Neuronal stem cell (in vitro differentiated cells): ENCODE results near the gene DVL1.

ENCODE experiments used
- DNase-seq: peaks from one replicate; pipeline ENCODE4 v3.0.0-alpha.2; 2013; ENCODE audit warnings: low spot score
- H2AFZ ChIP-seq: one replicate; pipeline ENCODE4 v1.6.1; 2013; ENCODE audit warnings: mild to moderate bottlenecking, low read length, inconsistent platforms
- H2AK5ac ChIP-seq: 2 replicates; pipeline ENCODE4 v1.6.1; 2013; ENCODE audit warnings: low read depth, mild to moderate bottlenecking, inconsistent platforms, low read length, moderate library complexity, mixed read lengths
- H2BK120ac ChIP-seq: 2 replicates; pipeline ENCODE4 v1.6.1; 2013; ENCODE audit warnings: low read depth, mild to moderate bottlenecking, inconsistent platforms, low read length, moderate library complexity, mixed read lengths
- H2BK12ac ChIP-seq: one replicate; pipeline ENCODE4 v1.6.1; 2013; ENCODE audit warnings: low read length, inconsistent platforms
- H2BK15ac ChIP-seq: 2 replicates; pipeline ENCODE4 v1.6.1; 2013; ENCODE audit warnings: mild to moderate bottlenecking, low read length, inconsistent platforms, mixed read lengths
- H2BK5ac ChIP-seq: one replicate; pipeline ENCODE4 v1.6.1; 2013; ENCODE audit warnings: inconsistent platforms, mild to moderate bottlenecking, low read length, moderate library complexity
- H3K14ac ChIP-seq: one replicate; pipeline ENCODE4 v1.6.1; 2013; ENCODE audit warnings: low read length, inconsistent platforms
- H3K18ac ChIP-seq: 2 replicates; pipeline ENCODE4 v1.6.1; 2013; ENCODE audit warnings: low read length, inconsistent platforms
- H3K23ac ChIP-seq: 2 replicates; pipeline ENCODE4 v1.6.1; 2013; ENCODE audit warnings: low read depth, mild to moderate bottlenecking, mixed read lengths, low read length, inconsistent platforms; ENCODE audit not compliant: poor library complexity
- H3K27ac ChIP-seq: replicated peaks from 3 replicates; pipeline ENCODE4 v1.5.1; 2013; ENCODE audit warnings: low read length, inconsistent platforms
- H3K27me3 ChIP-seq, 3 experiments: 2 replicates each; pipeline ENCODE4 v1.6.1; 2013; ENCODE audit warnings: low read length in 3 of 3, mild to moderate bottlenecking in 2 of 3, inconsistent platforms in 1 of 3, low read depth in 1 of 3, mixed read lengths in 1 of 3, moderate library complexity in 1 of 3; ENCODE audit not compliant: control insufficient read depth in 3 of 3, insufficient read depth in 3 of 3
- H3K36me3 ChIP-seq, 2 donors: replicated peaks in 1 of 2; 2 replicates each; pipeline ENCODE4 v1.6.1; 2013; ENCODE audit warnings: low read length in 2 of 2; ENCODE audit not compliant: control insufficient read depth in 2 of 2, insufficient read depth in 2 of 2
- H3K4ac ChIP-seq: 2 replicates; pipeline ENCODE4 v1.6.1; 2013; ENCODE audit warnings: inconsistent platforms, mild to moderate bottlenecking, low read length, moderate library complexity
- H3K4me1 ChIP-seq, 2 donors: 1 replicate in 1 of 2; 2 replicates in 1 of 2; pipeline ENCODE4 v1.6.1; 2013; ENCODE audit warnings: low read length in 2 of 2, low read depth in 1 of 2; ENCODE audit not compliant: control insufficient read depth in 2 of 2, insufficient read depth in 1 of 2
- H3K4me2 ChIP-seq: one replicate; pipeline ENCODE4 v1.6.1; 2013; ENCODE audit warnings: mild to moderate bottlenecking, low read length, inconsistent platforms; ENCODE audit not compliant: insufficient read depth, poor library complexity, severe bottlenecking
- H3K4me3 ChIP-seq, 2 donors: 2 replicates each; pipeline ENCODE4 v1.5.1; 2013; ENCODE audit warnings: low read length in 2 of 2, mild to moderate bottlenecking in 2 of 2, inconsistent platforms in 1 of 2, moderate library complexity in 1 of 2
- H3K79me1 ChIP-seq: one replicate; pipeline ENCODE4 v1.6.1; 2013; ENCODE audit warnings: low read depth, mild to moderate bottlenecking, inconsistent platforms, low read length, moderate library complexity
- H3K9ac ChIP-seq: one replicate; pipeline ENCODE4 v1.6.1; 2013; ENCODE audit warnings: mild to moderate bottlenecking, low read depth, low read length, inconsistent platforms; ENCODE audit not compliant: poor library complexity
- H3K9me3 ChIP-seq, 2 donors: replicated peaks in 1 of 2; 2 replicates each; pipeline versions ENCODE3 to v1.6.1; 2013; ENCODE audit warnings: low read length in 2 of 2, mild to moderate bottlenecking in 2 of 2, inconsistent platforms in 1 of 2, low read depth in 1 of 2, mixed read lengths in 1 of 2, moderate library complexity in 1 of 2; ENCODE audit not compliant: control insufficient read depth in 2 of 2, insufficient read depth in 1 of 2
- H4K8ac ChIP-seq: one replicate; pipeline ENCODE4 v1.6.1; 2013; ENCODE audit warnings: low read depth, mild to moderate bottlenecking, inconsistent platforms, low read length, moderate library complexity
- H4K91ac ChIP-seq: one replicate; pipeline ENCODE4 v1.6.1; 2013; ENCODE audit warnings: low read length, low read depth, mild to moderate bottlenecking, inconsistent platforms; ENCODE audit not compliant: poor library complexity
- WGBS, 2 donors: extraction: QIAGEN DNeasy Blood & Tissue Kit; methylation state at CpG; one replicate each; pipeline ENCODE4 v1.1.7; 2013; ENCODE audit warnings: missing lambda C conversion rate in 2 of 2, mixed read lengths in 1 of 2; ENCODE audit not compliant: insufficient read length in 2 of 2, insufficient replicate concordance in 1 of 2; ENCODE audit errors: extremely low coverage in 2 of 2; 5-methylcytosine and 5-hydroxymethylcytosine counted together

DVL1 gene

GRCh38 chr1:1366699-1367066, 17.5 kb upstream of the DVL1 start:
- Histone ChIP-seq H3K27ac (no peak overlapping the region), H3K4me1 (peaks cover 4 to 6% of the 10 kb centered on the region in 2 donors)
- WGBS, 2 donors: 100% methylated on average over 2 to 3 of the region's 3 CpGs

GRCh38 chr1:1365875-1366698, 16.9 kb upstream of the DVL1 start:
- Histone ChIP-seq H2AFZ (no peak overlapping the region), H3K27me3 (peaks cover 0 to 2% (median 0%) of the 10 kb centered on the region in 3 experiments), H3K9ac (no peak overlapping the region), H2AK5ac (no peak overlapping the region), H3K9me3 (peaks cover 5 to 14% of the 10 kb centered on the region in 2 donors), H3K27ac (no peak overlapping the region), H3K4me2 (no peak overlapping the region), H2BK120ac (no peak overlapping the region), H3K36me3 (no peaks in the 10 kb centered on the region), H3K79me1 (no peaks in the 10 kb centered on the region), H3K4ac (no peak overlapping the region), H3K23ac (no peak overlapping the region), H2BK5ac (no peak overlapping the region), H3K4me3 (no peak overlapping the region), H2BK12ac (no peak overlapping the region), H3K18ac (no peak overlapping the region), H4K8ac (no peak overlapping the region), H2BK15ac (no peak overlapping the region), H3K14ac (no peak overlapping the region), H4K91ac (no peak overlapping the region), H3K4me1 (peaks cover 6 to 10% of the 10 kb centered on the region in 2 donors)
- DNase-seq: no peak
- 100% methylated on average over 5 to 10 of the region's 10 CpGs for WGBS, 2 donors

More at GRCh38 chr1:1366699-1367066, 17.5 kb upstream of the DVL1 start:
- Histone ChIP-seq H3K4me3 (peak overlapping the region in 1 of 2 donors; percentile 16), H4K91ac (no peak overlapping the region), H3K9ac (no peak overlapping the region), H3K14ac (no peak overlapping the region), H2AK5ac (no peak overlapping the region), H2BK12ac (no peak overlapping the region), H2AFZ (no peak overlapping the region), H3K18ac (no peak overlapping the region), H3K79me1 (peaks cover 5% of the 10 kb centered on the region), H2BK120ac (no peak overlapping the region), H2BK15ac (no peak overlapping the region), H4K8ac (no peak overlapping the region), H3K4me2 (no peak overlapping the region), H3K4ac (no peak overlapping the region), H3K27me3 (peaks cover 0 to 2% (median 0%) of the 10 kb centered on the region in 3 experiments), H3K9me3 (peaks cover 5 to 14% of the 10 kb centered on the region in 2 donors), H2BK5ac (no peak overlapping the region), H3K36me3 (peaks cover 0 to 3% of the 10 kb centered on the region in 2 donors), H3K23ac (no peak overlapping the region)
- no peak for DNase-seq

DNA sequence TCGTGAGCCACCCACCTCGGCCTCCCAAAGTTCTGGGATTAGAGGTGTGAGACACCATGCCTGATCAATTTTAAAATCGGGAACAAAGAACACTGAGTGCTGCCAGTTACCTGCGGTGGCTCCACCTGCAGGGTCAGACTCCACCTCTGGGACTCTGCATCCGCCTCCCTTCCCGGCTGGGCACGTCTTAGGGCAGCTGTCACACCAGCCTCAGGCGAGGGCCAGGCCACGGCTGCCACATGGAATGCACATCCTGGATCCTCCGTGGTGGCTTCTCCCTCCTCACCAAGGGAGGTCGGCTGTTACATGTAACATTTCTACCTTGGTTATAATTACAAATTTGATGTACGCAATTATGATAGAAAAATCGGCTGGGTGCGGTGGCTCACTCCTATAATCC, 15.0 kb upstream of the DVL1 start:
- H2AFZ ChIP-seq: no peak overlapping the region
- H3K36me3 ChIP-seq: no peaks in the 10 kb centered on the region
- H3K18ac ChIP-seq: peak overlapping the region; percentile 82
- H3K27me3 ChIP-seq: peaks cover 0 to 2% (median 0%) of the 10 kb centered on the region in 3 experiments
- no peak overlapping the region for H3K23ac ChIP-seq
- H3K4me3 ChIP-seq: peak overlapping the region in 1 of 2 donors; percentile 11
- no peak overlapping the region for H4K8ac ChIP-seq
- no peak overlapping the region for H4K91ac ChIP-seq
- no peak overlapping the region for H2BK15ac ChIP-seq
- no peak overlapping the region for H3K14ac ChIP-seq
- H3K79me1 ChIP-seq: no peaks in the 10 kb centered on the region
- no peak overlapping the region for H3K4me2 ChIP-seq
- DNase-seq: no peak
- no peak overlapping the region for H2BK12ac ChIP-seq
- no peak overlapping the region for H2BK5ac ChIP-seq
- no peak overlapping the region for H3K9ac ChIP-seq
- no peak overlapping the region for H2BK120ac ChIP-seq
- H3K4ac ChIP-seq: no peak overlapping the region
- H3K4me1 ChIP-seq: peaks cover 21 to 27% of the 10 kb centered on the region in 2 donors
- H3K9me3 ChIP-seq: peaks cover 5 to 14% of the 10 kb centered on the region in 2 donors
- peak overlapping the region; percentile 36 for H2AK5ac ChIP-seq
- no CpG with 5 or more reads among the region's 14 CpGs for WGBS, 2 donors
- H3K27ac ChIP-seq: no peak overlapping the region

DNA sequence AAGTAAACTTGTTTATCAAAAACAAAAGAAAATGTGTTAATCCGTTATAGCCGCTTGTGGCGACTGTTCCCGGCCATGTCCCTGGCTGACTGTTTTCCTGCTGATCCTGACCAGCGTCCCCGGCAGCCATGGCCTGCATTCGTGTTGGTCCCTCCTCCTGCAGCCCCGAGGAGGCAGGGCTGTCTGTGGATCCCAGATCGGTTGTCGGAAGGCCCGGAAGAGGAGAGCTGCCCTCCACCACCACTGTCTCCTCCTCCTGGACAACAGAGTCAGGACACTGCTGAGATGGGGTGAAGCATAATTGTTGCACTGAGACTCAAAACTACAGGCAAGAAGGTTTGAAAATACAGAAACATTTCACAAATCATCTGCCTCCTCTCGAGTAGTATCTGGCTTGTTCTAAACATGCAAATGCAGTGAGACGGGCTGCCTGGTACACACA, 12.8 kb upstream of the DVL1 start:
- Histone ChIP-seq H2AFZ (peak overlapping the region; percentile 42), H3K23ac (no peak overlapping the region), H4K8ac (no peak overlapping the region), H2BK120ac (no peak overlapping the region), H3K14ac (no peak overlapping the region), H2BK12ac (no peak overlapping the region), H3K9ac (no peak overlapping the region), H3K79me1 (no peaks in the 10 kb centered on the region), H3K4me2 (no peak overlapping the region), H2BK15ac (no peak overlapping the region), H3K4ac (no peak overlapping the region), H3K18ac (no peak overlapping the region), H3K27ac (no peak overlapping the region), H3K4me3 (no peak overlapping the region), H3K4me1 (peaks cover 39 to 49% of the 10 kb centered on the region in 2 donors), H3K36me3 (no peaks in the 10 kb centered on the region), H2BK5ac (no peak overlapping the region), H4K91ac (no peak overlapping the region), H3K9me3 (peaks cover 5 to 11% of the 10 kb centered on the region in 2 donors), H3K27me3 (no peaks in the 10 kb centered on the region), H2AK5ac (no peak overlapping the region)
- WGBS, 2 donors: no CpG with 5 or more reads among the region's 13 CpGs
- no peak for DNase-seq
